H9 (cell line): ENCODE measurements around the gene LEPROT. TPM values are rescaled to one million over a fixed set of nuclear protein-coding genes. Genes with fewer than 3 reads are reported as not detected.

Source experiments
- DNase-seq: peaks from one replicate; pipeline ENCODE4 v3.0.0-alpha.2; 2017
- H2AFZ ChIP-seq: one replicate; pipeline ENCODE4 v1.6.1; 2013; ENCODE audit warnings: mild to moderate bottlenecking, low read length, control low read depth, moderate library complexity
- H2AK5ac ChIP-seq: 2 replicates; pipeline ENCODE4 v1.6.1; 2013; ENCODE audit warnings: low read length, control low read depth, mixed read lengths; ENCODE audit not compliant: insufficient read length
- H2BK120ac ChIP-seq: one replicate; pipeline ENCODE4 v1.6.1; 2013; ENCODE audit warnings: low read depth, mild to moderate bottlenecking, low read length, control low read depth, inconsistent platforms; ENCODE audit not compliant: poor library complexity, severe bottlenecking
- H2BK12ac ChIP-seq: 2 replicates; pipeline ENCODE4 v1.6.1; 2013; ENCODE audit warnings: low read length, control low read depth, mixed read lengths, low read depth; ENCODE audit not compliant: insufficient read length
- H2BK15ac ChIP-seq: 2 replicates; pipeline ENCODE4 v1.6.1; 2013; ENCODE audit warnings: low read depth, low read length, control low read depth
- H2BK20ac ChIP-seq: one replicate; pipeline ENCODE4 v1.6.1; 2013; ENCODE audit warnings: low read depth, mild to moderate bottlenecking, low read length, control low read depth, inconsistent platforms; ENCODE audit not compliant: poor library complexity, severe bottlenecking
- H2BK5ac ChIP-seq: 2 replicates; pipeline ENCODE4 v1.6.1; 2013; ENCODE audit warnings: low read length, control low read depth, mixed read lengths; ENCODE audit not compliant: insufficient read length
- H3K14ac ChIP-seq: 2 replicates; pipeline ENCODE4 v1.6.1; 2013; ENCODE audit warnings: low read length, control low read depth; ENCODE audit not compliant: insufficient read depth
- H3K18ac ChIP-seq: 2 replicates; pipeline ENCODE4 v1.6.1; 2013; ENCODE audit warnings: low read depth, mild to moderate bottlenecking, mixed read lengths, low read length, control low read depth; ENCODE audit not compliant: insufficient read length
- H3K23ac ChIP-seq: 2 replicates; pipeline ENCODE4 v1.6.1; 2013; ENCODE audit warnings: low read length, control low read depth, mixed read lengths, low read depth; ENCODE audit not compliant: insufficient read length
- H3K23me2 ChIP-seq: 2 replicates; pipeline ENCODE4 v1.6.1; 2013; ENCODE audit warnings: low read depth, mild to moderate bottlenecking, mixed read lengths, low read length, control low read depth; ENCODE audit not compliant: insufficient read length, poor library complexity, severe bottlenecking
- H3K27ac ChIP-seq: 2 replicates; pipeline ENCODE4 v1.5.1; 2013; ENCODE audit warnings: low read length, control low read depth, mixed read lengths, low read depth; ENCODE audit not compliant: insufficient read length
- H3K27me3 ChIP-seq: 2 replicates; pipeline ENCODE4 v1.6.1; 2013; ENCODE audit warnings: low read length, control low read depth, inconsistent platforms; ENCODE audit not compliant: insufficient read depth
- H3K4ac ChIP-seq: 2 replicates; pipeline ENCODE4 v1.6.1; 2013; ENCODE audit warnings: low read depth, mild to moderate bottlenecking, control low read depth, inconsistent platforms, low read length, moderate library complexity
- H3K4me1 ChIP-seq: 2 replicates; pipeline ENCODE4 v1.6.1; 2013; ENCODE audit warnings: low read length, control low read depth, inconsistent platforms; ENCODE audit not compliant: insufficient read depth
- H3K4me2 ChIP-seq: 2 replicates; pipeline ENCODE4 v1.6.1; 2013; ENCODE audit warnings: low read length, control low read depth, mixed read lengths; ENCODE audit not compliant: insufficient read length, insufficient read depth
- H3K56ac ChIP-seq: 2 replicates; pipeline ENCODE4 v1.6.1; 2013; ENCODE audit warnings: low read depth, mild to moderate bottlenecking, mixed read lengths, low read length, control low read depth; ENCODE audit not compliant: insufficient read length
- H3K79me1 ChIP-seq: 2 replicates; pipeline ENCODE4 v1.6.1; 2013; ENCODE audit warnings: low read depth, mild to moderate bottlenecking, moderate library complexity, low read length, control low read depth, inconsistent platforms; ENCODE audit not compliant: insufficient read depth, poor library complexity, severe bottlenecking
- H3K79me2 ChIP-seq: 2 replicates; pipeline ENCODE4 v1.6.1; 2013; ENCODE audit warnings: low read length, control low read depth, inconsistent platforms; ENCODE audit not compliant: insufficient read depth
- H3K9ac ChIP-seq: 2 replicates; pipeline ENCODE4 v1.6.1; 2013; ENCODE audit warnings: low read length, control low read depth, mixed read lengths; ENCODE audit not compliant: insufficient read length; ENCODE audit errors: extremely low read depth
- H3K9me3 ChIP-seq: one replicate; pipeline ENCODE4 v1.6.1; 2013; ENCODE audit warnings: low read depth, low read length, inconsistent platforms; ENCODE audit not compliant: control insufficient read depth
- H3T11ph ChIP-seq: one replicate; pipeline ENCODE4 v1.6.1; 2013; ENCODE audit warnings: mild to moderate bottlenecking, low read length, control low read depth, inconsistent platforms
- H4K20me1 ChIP-seq: one replicate; pipeline ENCODE4 v1.6.1; 2013; ENCODE audit not compliant: control insufficient read depth, insufficient read length, insufficient read depth
- H4K5ac ChIP-seq: 2 replicates; pipeline ENCODE4 v1.6.1; 2013; ENCODE audit warnings: low read depth, mild to moderate bottlenecking, mixed read lengths, low read length, control low read depth; ENCODE audit not compliant: insufficient read length
- H4K8ac ChIP-seq: replicated peaks from 2 replicates; pipeline ENCODE4 v1.6.1; 2013; ENCODE audit warnings: low read length, control low read depth, mixed read lengths, low read depth; ENCODE audit not compliant: insufficient read length
- H4K91ac ChIP-seq: 2 replicates; pipeline ENCODE4 v1.6.1; 2013; ENCODE audit warnings: low read depth, mild to moderate bottlenecking, moderate library complexity, mixed read lengths, low read length, control low read depth; ENCODE audit not compliant: insufficient read length
- H3K27ac Mint-ChIP-seq, 3 experiments: 2 replicates in 2 of 3; 3 replicates in 1 of 3; pipeline ENCODE4 v1.8.0; 2020 to 2021; ENCODE audit warnings: mixed read lengths in 3 of 3, mild to moderate bottlenecking in 1 of 3, moderate library complexity in 1 of 3
- H3K27me3 Mint-ChIP-seq: 2 replicates; pipeline ENCODE4 v1.8.0; 2021; ENCODE audit warnings: low read depth, mild to moderate bottlenecking, moderate library complexity, mixed read lengths
- H3K36me3 Mint-ChIP-seq, 3 experiments: 2 replicates in 2 of 3; 3 replicates in 1 of 3; pipeline ENCODE4 v1.8.0; 2020 to 2021; ENCODE audit warnings: low read depth in 3 of 3, mixed read lengths in 3 of 3; ENCODE audit not compliant: insufficient read depth in 1 of 3
- H3K4me1 Mint-ChIP-seq, 2 experiments: 2 replicates each; pipeline ENCODE4 v1.8.0; 2020; ENCODE audit warnings: mixed read lengths in 2 of 2
- H3K4me3 Mint-ChIP-seq, 2 experiments: 2 replicates in 1 of 2; 3 replicates in 1 of 2; pipeline ENCODE4 v1.8.0; 2020 to 2021; ENCODE audit warnings: mild to moderate bottlenecking in 2 of 2, mixed read lengths in 2 of 2, moderate library complexity in 1 of 2
- H3K9me3 Mint-ChIP-seq, 2 experiments: 2 replicates in 1 of 2; 3 replicates in 1 of 2; pipeline ENCODE4 v1.8.0; 2020; ENCODE audit warnings: mild to moderate bottlenecking in 2 of 2, mixed read lengths in 2 of 2, moderate library complexity in 1 of 2
- WGBS: extraction: QIAGEN DNeasy Blood & Tissue Kit; methylation state at CpG from one replicate; pipeline ENCODE4 v1.1.7; 2013; ENCODE audit warnings: missing lambda C conversion rate, low lambda C conversion rate, mixed read lengths; ENCODE audit not compliant: insufficient read length; ENCODE audit errors: extremely low coverage; 5-methylcytosine and 5-hydroxymethylcytosine counted together
- total RNA-seq: library from RNA; stranded (reverse); gene quantifications from 2 replicates; pipeline ENCODE4 v1.2.1, GENCODE V29; 2021
- TF ChIP-seq, protein P1 (sequence below): fragments of 200-600 bp; sonication (generic); conservative IDR thresholded peaks from 3 replicates; pipeline ENCODE4 v1.8.0; 2021; ENCODE audit warnings: antibody characterized with exemption, mild to moderate bottlenecking

The LEPROT gene
- total RNA-seq, 1 experiment from 2014 or later: 32.6 TPM

- Mint-ChIP-seq H3K4me3 (no peak overlapping the region), H3K36me3 (peaks cover 3 to 20% (median 7%) of the 10 kb centered on the region in 3 experiments; a peak in 5 of 7 replicates), H3K27me3 (0 out of 2 replicates have a peak, but pooled peaks cover 2% of the 10 kb centered on the region), H3K27ac (no peak overlapping the region), H3K9me3 (peaks cover 12% of the 10 kb centered on the region in 2 experiments), H3K4me1 (peaks cover 40 to 46% of the 10 kb centered on the region in 2 experiments)
- H4K8ac ChIP-seq: no peak overlapping the region
- H3K79me1 ChIP-seq: no peaks in the 10 kb centered on the region
- H3K4ac ChIP-seq: no peak overlapping the region
- no peak overlapping the region for H3K9ac ChIP-seq
- H3K23ac ChIP-seq: no peak overlapping the region
- H2BK5ac ChIP-seq: no peak overlapping the region
- H3K79me2 ChIP-seq: no peaks in the 10 kb centered on the region
- DNase-seq: no peak
- peaks cover 5% of the 10 kb centered on the region; the same call in 1 of the 2 replicates for H3K4me1 ChIP-seq
- WGBS: no CpG with 5 or more reads among the region's 1 CpG
- no peak overlapping the region for H3K14ac ChIP-seq
- no peaks in the 10 kb centered on the region for H3K23me2 ChIP-seq
- no peak overlapping the region for H2BK15ac ChIP-seq
- H3K9me3 ChIP-seq: no peaks in the 10 kb centered on the region
- H2BK12ac ChIP-seq: no peak overlapping the region
- H2BK120ac ChIP-seq: no peak overlapping the region
- H3K27me3 ChIP-seq: no peaks in the 10 kb centered on the region
- no peak overlapping the region for H2BK20ac ChIP-seq
- H4K5ac ChIP-seq: no peak overlapping the region
- H3K27ac ChIP-seq: no peak overlapping the region
- H3K56ac ChIP-seq: no peak overlapping the region
- H3K18ac ChIP-seq: no peak overlapping the region
- no peak overlapping the region for H4K91ac ChIP-seq
- H3T11ph ChIP-seq: no peak overlapping the region
- H4K20me1 ChIP-seq: no peaks in the 10 kb centered on the region
- no peak overlapping the region for H3K4me2 ChIP-seq
- H2AK5ac ChIP-seq: no peak overlapping the region
- TF ChIP-seq, protein P1, sequence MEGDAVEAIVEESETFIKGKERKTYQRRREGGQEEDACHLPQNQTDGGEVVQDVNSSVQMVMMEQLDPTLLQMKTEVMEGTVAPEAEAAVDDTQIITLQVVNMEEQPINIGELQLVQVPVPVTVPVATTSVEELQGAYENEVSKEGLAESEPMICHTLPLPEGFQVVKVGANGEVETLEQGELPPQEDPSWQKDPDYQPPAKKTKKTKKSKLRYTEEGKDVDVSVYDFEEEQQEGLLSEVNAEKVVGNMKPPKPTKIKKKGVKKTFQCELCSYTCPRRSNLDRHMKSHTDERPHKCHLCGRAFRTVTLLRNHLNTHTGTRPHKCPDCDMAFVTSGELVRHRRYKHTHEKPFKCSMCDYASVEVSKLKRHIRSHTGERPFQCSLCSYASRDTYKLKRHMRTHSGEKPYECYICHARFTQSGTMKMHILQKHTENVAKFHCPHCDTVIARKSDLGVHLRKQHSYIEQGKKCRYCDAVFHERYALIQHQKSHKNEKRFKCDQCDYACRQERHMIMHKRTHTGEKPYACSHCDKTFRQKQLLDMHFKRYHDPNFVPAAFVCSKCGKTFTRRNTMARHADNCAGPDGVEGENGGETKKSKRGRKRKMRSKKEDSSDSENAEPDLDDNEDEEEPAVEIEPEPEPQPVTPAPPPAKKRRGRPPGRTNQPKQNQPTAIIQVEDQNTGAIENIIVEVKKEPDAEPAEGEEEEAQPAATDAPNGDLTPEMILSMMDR: no peak
- no peak overlapping the region for H2AFZ ChIP-seq
Measured at GRCh38 chr1:65440915-65441314, 20.4 kb downstream of the LEPROT start.
